Endodermal cell (in vitro differentiated cells): ENCODE data around the gene RETSAT. TPM values are rescaled to one million over a fixed set of nuclear protein-coding genes. Genes with fewer than 3 reads are reported as not detected.
A peak's percentile ranks its signal among the peaks of the same experiment; 100 is the strongest.
"Not testable (repeated sequence)": the region's sequence is repeated elsewhere in the genome, so short reads cannot be mapped to it uniquely, and the experiment has no call there.

Experiments used
- DNase-seq: peaks from one replicate; pipeline ENCODE4 v3.0.0-alpha.2; 2017
- H3K27ac ChIP-seq: 2 replicates; pipeline ENCODE4 v1.5.1; 2013; ENCODE audit warnings: mild to moderate bottlenecking, low read depth, low read length, moderate library complexity
- H3K27me3 ChIP-seq: 2 replicates; pipeline ENCODE4 v1.6.1; 2013; ENCODE audit warnings: mild to moderate bottlenecking, low read length, moderate library complexity; ENCODE audit not compliant: insufficient read depth, control insufficient read depth, poor library complexity, severe bottlenecking
- H3K36me3 ChIP-seq: 2 replicates; pipeline ENCODE4 v1.7.0; 2013; ENCODE audit warnings: mild to moderate bottlenecking, low read length, moderate library complexity; ENCODE audit not compliant: control insufficient read depth, insufficient read depth
- H3K4me1 ChIP-seq: one replicate; pipeline ENCODE4 v1.7.0; 2013; ENCODE audit warnings: low read length; ENCODE audit not compliant: control insufficient read depth, insufficient read depth
- H3K4me3 ChIP-seq: 2 replicates; pipeline ENCODE4 v1.5.1; 2013; ENCODE audit warnings: mild to moderate bottlenecking, low read length, moderate library complexity
- H3K9ac ChIP-seq: 2 replicates; pipeline ENCODE4 v1.6.1; 2013; ENCODE audit warnings: mild to moderate bottlenecking, low read length, moderate library complexity; ENCODE audit not compliant: poor library complexity, severe bottlenecking; ENCODE audit errors: extremely low read depth
- H3K9me3 ChIP-seq: 2 replicates; pipeline ENCODE4 v1.6.1; 2013; ENCODE audit warnings: mild to moderate bottlenecking, low read length, moderate library complexity; ENCODE audit not compliant: control insufficient read depth
- H3K27ac Mint-ChIP-seq: 2 replicates; pipeline ENCODE4 v1.8.0; 2020; ENCODE audit warnings: mixed read lengths
- H3K27me3 Mint-ChIP-seq: 2 replicates; pipeline ENCODE4 v1.8.0; 2021; ENCODE audit warnings: mild to moderate bottlenecking, mixed read lengths; ENCODE audit not compliant: insufficient read depth
- H3K36me3 Mint-ChIP-seq: 2 replicates; pipeline ENCODE4 v1.8.0; 2020; ENCODE audit warnings: low read depth, mixed read lengths
- H3K4me1 Mint-ChIP-seq: 2 replicates; pipeline ENCODE4 v1.8.0; 2020; ENCODE audit warnings: mixed read lengths
- H3K4me3 Mint-ChIP-seq: 2 replicates; pipeline ENCODE4 v1.8.0; 2020; ENCODE audit warnings: mild to moderate bottlenecking, moderate library complexity, mixed read lengths
- H3K9me3 Mint-ChIP-seq: 2 replicates; pipeline ENCODE4 v1.8.0; 2020; ENCODE audit warnings: mild to moderate bottlenecking, mixed read lengths
- WGBS, 2 experiments: methylation state at CpG; one replicate each; pipeline versions ENCODE4 v1.1.5 to v1.1.7; 2013; ENCODE audit warnings: missing lambda C conversion rate in 2 of 2, mixed read lengths in 1 of 2; ENCODE audit not compliant: insufficient coverage in 1 of 2, insufficient read length in 1 of 2; 5-methylcytosine and 5-hydroxymethylcytosine counted together
- total RNA-seq, 2 donors: library from RNA; stranded (reverse); fragmentation: NEBNext Ultra II Directional in 1 of 2; extraction: Animal tissue kit (Norgen Biotek cat#: 25700) in 1 of 2; gene quantifications; 2 replicates in 1 of 2; 3 replicates in 1 of 2; pipeline ENCODE4 v1.2.1, GENCODE V29; 2021
- TF ChIP-seq, protein P1 (sequence below): fragments of 200-600 bp; sonication (generic); conservative IDR thresholded peaks from 2 replicates; pipeline ENCODE4 v1.5.0; 2021; ENCODE audit warnings: antibody characterized with exemption, mild to moderate bottlenecking

Gene RETSAT
- total RNA-seq, 2 donors from 2014 or later = 12.7 to 19.7 TPM

DNA sequence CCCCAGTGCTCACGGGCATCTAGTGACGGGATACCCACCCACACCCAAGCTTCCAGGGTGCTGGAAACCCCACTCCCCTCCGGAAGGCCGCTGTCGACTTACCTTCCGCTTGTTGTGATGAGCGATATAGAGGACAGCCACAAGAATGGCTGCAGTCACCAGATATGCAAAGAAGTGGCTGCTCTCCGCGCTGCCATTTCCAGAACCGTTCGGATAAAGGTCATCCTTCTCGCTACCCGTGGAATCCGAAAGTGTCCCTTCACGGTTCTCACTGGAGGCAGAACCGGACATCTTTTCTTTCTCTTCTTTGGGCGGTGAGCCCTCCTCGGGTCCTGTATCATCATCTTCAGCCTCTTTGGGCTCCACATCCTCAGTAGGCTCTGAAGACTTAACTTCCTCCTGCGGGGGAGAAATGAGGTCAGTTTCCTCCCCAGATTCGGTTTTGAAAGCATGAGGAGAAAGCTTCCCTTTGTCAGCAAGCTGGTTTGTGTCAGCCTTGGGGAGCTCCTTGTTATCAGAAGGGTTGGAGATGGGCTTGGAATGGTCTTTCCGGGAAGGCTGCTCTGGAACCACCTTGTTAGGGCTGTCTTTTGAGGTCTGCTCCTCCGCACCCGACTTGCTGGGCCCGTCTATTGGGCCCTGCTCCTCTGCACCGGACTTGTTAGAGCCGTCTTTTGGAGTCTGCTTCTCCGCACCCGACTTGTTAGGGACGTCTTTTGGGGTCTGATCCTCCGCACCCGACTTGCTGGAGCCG, 27.7 kb downstream of the RETSAT start:
- H3K9me3 Mint-ChIP-seq = no peaks in the 10 kb centered on the region
- Histone ChIP-seq H3K4me3 (peak overlapping the region; percentile 95), H3K9ac (peak overlapping the region; percentile 91), H3K27me3 (no peaks in the 10 kb centered on the region), H3K36me3 (peaks cover 41% of the 10 kb centered on the region), H3K9me3 (no peaks in the 10 kb centered on the region), H3K4me1 (no peaks in the 10 kb centered on the region), H3K27ac (no peak overlapping the region)
- peak overlapping the region; percentile 73 for H3K4me3 Mint-ChIP-seq
- no peak overlapping the region for H3K27ac Mint-ChIP-seq
- 28 to 42% methylated on average over 21 to 32 of the region's 32 CpGs for WGBS, 2 experiments
- no peak for DNase-seq
- peaks cover 45% of the 10 kb centered on the region for H3K36me3 Mint-ChIP-seq
- TF ChIP-seq, protein P1, sequence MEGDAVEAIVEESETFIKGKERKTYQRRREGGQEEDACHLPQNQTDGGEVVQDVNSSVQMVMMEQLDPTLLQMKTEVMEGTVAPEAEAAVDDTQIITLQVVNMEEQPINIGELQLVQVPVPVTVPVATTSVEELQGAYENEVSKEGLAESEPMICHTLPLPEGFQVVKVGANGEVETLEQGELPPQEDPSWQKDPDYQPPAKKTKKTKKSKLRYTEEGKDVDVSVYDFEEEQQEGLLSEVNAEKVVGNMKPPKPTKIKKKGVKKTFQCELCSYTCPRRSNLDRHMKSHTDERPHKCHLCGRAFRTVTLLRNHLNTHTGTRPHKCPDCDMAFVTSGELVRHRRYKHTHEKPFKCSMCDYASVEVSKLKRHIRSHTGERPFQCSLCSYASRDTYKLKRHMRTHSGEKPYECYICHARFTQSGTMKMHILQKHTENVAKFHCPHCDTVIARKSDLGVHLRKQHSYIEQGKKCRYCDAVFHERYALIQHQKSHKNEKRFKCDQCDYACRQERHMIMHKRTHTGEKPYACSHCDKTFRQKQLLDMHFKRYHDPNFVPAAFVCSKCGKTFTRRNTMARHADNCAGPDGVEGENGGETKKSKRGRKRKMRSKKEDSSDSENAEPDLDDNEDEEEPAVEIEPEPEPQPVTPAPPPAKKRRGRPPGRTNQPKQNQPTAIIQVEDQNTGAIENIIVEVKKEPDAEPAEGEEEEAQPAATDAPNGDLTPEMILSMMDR = no peak
- H3K27me3 Mint-ChIP-seq = peaks cover 3% of the 10 kb centered on the region
- peaks cover 30% of the 10 kb centered on the region for H3K4me1 Mint-ChIP-seq

DNA sequence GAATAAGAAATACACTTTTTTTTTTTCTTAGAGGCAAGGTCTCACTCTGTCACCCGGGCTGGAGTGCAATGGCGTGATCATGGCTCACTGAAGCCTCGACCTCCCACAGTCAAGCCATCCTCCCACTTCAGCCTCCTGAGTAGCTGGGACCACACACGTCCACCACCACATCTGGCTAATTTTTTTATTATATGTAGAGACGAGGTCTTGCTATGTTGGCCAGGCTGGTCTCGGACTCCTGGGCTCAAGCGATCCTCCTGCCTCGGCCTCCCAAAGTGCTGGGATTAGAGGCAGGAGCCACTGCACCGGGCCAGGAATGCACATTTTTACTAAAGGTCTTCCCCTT, 28.9 kb downstream of the RETSAT start:
- H3K4me1 Mint-ChIP-seq = peaks cover 30% of the 10 kb centered on the region
- H3K9ac ChIP-seq = no peak overlapping the region
- H3K4me3 Mint-ChIP-seq = peak overlapping the region; percentile 73
- no peak overlapping the region for H3K27ac Mint-ChIP-seq
- H3K27me3 Mint-ChIP-seq = no peaks in the 10 kb centered on the region
- peak overlapping the region; percentile 95 for H3K4me3 ChIP-seq
- TF ChIP-seq, protein P1 = no peak
- no peaks in the 10 kb centered on the region for H3K9me3 Mint-ChIP-seq
- 86 to 88% methylated on average over 6 to 9 of the region's 9 CpGs for WGBS, 2 experiments
- H3K36me3 Mint-ChIP-seq = peaks cover 56% of the 10 kb centered on the region
- peaks cover 52% of the 10 kb centered on the region for H3K36me3 ChIP-seq
- H3K27me3 ChIP-seq = no peaks in the 10 kb centered on the region
- H3K27ac ChIP-seq = no peak overlapping the region
- DNase-seq = no peak
- H3K4me1 ChIP-seq = no peaks in the 10 kb centered on the region
- no peaks in the 10 kb centered on the region for H3K9me3 ChIP-seq

DNA sequence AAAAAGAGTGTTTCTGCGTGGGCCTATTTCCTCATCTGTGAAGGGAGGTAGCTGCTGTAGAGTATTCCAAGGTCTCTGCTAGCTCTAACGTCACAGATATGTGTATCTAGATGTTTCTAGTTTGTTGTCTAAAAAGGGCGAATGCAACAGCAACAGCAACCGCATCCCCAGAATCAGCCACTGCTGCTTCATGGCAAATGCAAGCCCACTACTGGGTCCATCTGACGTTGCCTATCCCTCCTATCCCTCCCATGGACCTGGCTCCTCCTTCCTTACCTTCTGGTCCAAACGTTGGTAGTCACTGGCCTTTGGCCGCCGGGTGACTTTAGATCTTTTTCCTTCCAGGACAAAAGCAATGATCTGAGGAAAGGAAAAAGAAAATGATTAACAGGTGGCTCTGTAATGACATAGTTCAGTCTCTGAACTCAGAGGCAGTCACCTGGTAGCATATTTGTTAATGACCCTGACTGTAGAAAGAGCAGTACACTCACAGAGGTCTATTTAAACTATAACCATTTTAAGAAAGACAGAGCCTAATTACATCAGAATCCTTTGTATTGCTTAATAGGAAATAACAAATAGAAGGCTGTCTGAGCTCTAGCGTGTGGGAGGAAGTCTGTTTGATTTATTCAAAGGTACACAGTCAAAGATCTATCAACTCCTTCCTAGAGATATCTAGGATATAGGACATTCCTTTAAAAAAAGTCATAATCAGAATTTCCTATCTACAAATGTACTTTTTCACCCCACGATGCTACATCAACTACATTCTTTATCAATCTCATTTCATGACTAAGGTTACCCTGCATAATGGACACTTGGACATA, 29.5 kb downstream of the RETSAT start:
- no peaks in the 10 kb centered on the region for H3K4me1 ChIP-seq
- WGBS, 2 experiments = 88 to 90% methylated on average over 6 to 10 of the region's 10 CpGs
- no peaks in the 10 kb centered on the region for H3K27me3 Mint-ChIP-seq
- no peaks in the 10 kb centered on the region for H3K9me3 Mint-ChIP-seq
- no peak overlapping the region for H3K9ac ChIP-seq
- peak overlapping the region; percentile 95 for H3K4me3 ChIP-seq
- no peak for DNase-seq
- peaks cover 62% of the 10 kb centered on the region for H3K36me3 Mint-ChIP-seq
- no peaks in the 10 kb centered on the region for H3K27me3 ChIP-seq
- TF ChIP-seq, protein P1 = no peak
- H3K4me3 Mint-ChIP-seq = peak overlapping the region; percentile 73
- no peak overlapping the region for H3K27ac ChIP-seq
- H3K4me1 Mint-ChIP-seq = peaks cover 30% of the 10 kb centered on the region
- H3K36me3 ChIP-seq = peaks cover 58% of the 10 kb centered on the region
- no peaks in the 10 kb centered on the region for H3K9me3 ChIP-seq
- no peak overlapping the region for H3K27ac Mint-ChIP-seq

DNA sequence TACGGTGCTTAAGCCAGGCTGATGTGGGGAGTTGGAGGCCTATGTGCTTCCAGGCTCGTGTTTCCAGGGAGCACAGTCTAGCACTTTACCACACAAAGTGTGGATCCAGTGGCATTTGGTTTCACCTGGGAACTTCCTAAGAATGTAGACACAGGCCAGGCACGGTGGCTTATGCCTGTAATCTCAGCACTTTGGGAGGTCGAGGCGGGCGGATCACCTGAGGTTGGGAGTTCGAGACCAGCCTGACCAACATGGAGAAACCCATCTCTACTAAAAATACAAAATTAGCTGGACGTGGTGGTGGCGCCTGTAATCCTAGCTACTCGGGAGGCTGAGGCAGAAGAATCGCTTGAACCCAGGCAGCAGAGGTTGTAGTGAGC, 30.4 kb downstream of the RETSAT start:
- H3K4me3 ChIP-seq, H3K9me3 Mint-ChIP-seq, H3K27me3 ChIP-seq, H3K27ac Mint-ChIP-seq, H3K9ac ChIP-seq, H3K4me1 ChIP-seq, H3K9me3 ChIP-seq, H3K27me3 Mint-ChIP-seq, H3K4me3 Mint-ChIP-seq, DNase-seq, H3K27ac ChIP-seq: not testable (repeated sequence)
- Mint-ChIP-seq H3K36me3 (peaks cover 67% of the 10 kb centered on the region), H3K4me1 (peaks cover 25% of the 10 kb centered on the region)
- H3K36me3 ChIP-seq = peaks cover 63% of the 10 kb centered on the region
- WGBS, 2 experiments = 92 to 98% methylated on average over 7 to 11 of the region's 11 CpGs
